ENCODE data around the gene COL5A1. TPM values are rescaled to one million over a fixed set of nuclear protein-coding genes. Genes with fewer than 3 reads are reported as not detected.
A peak's percentile ranks its signal among the peaks of the same experiment; 100 is the strongest.

COL5A1 gene
- total RNA-seq, 1 experiment from 2014 or later: 9.5 TPM

DNA sequence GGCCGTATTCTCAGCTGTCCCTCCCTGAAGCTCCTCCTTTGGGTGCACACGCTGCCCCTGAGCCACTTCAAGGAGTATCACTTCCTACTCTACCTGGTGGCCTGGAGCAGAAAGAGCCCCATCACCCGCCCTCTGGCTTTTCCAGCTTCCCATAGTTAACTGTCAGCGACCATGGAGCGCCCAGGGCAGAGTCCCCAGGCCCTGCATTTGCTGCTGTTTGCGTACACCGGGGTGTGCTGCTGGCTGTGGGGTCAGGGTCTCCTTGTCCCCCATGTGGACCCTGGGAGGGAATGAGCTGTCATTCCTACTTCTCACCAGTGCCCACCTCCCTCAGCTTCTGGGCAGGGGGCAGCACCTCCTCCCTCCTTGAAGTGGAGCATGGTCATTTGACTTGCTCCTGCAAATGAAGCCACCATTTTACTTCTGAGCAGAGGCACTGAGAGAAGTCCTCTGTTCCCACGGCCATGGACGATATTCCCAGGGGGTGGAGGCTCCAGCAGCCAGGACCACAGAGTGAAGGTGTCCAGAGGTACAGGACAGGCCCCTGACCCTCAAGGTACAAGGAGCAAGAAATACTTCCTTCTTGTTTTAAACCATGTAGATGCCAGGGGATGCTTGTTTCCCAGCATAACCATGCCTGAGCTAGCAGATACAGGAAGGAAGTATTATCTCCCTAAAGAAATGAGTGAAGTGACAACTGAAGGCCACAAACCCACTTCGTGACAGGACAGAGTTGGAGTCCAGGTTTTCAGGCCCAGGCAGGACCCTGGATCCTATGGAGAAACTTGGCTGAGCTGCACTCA, 40.6 kb upstream of the COL5A1 start:
- Histone ChIP-seq H3K4ac (ENCODE audit: low read depth, low read length) (no peak overlapping the region), H3K14ac (ENCODE audit: insufficient read depth, low read length) (no peak overlapping the region), H3K18ac (ENCODE audit: insufficient read length, low read depth, low read length) (no peak overlapping the region), H3K79me2 (ENCODE audit: insufficient read depth, low read length) (no peaks in the 10 kb centered on the region), H4K5ac (ENCODE audit: insufficient read length, low read depth, low read length) (no peak overlapping the region), H2AFZ (ENCODE audit: low read length) (no peak overlapping the region), H2BK120ac (ENCODE audit: low read depth, low read length, poor library complexity, severe bottlenecking) (no peak overlapping the region), H4K8ac (replicated peaks; ENCODE audit: insufficient read length, low read depth, low read length) (no peak overlapping the region), H2AK5ac (ENCODE audit: insufficient read length, low read length) (no peak overlapping the region), H3K27me3 (ENCODE audit: insufficient read depth, low read length) (no peaks in the 10 kb centered on the region), H3K23me2 (ENCODE audit: insufficient read length, low read depth, low read length, poor library complexity, severe bottlenecking) (no peaks in the 10 kb centered on the region), H3K4me2 (ENCODE audit: insufficient read depth, insufficient read length, low read length) (no peak overlapping the region), H2BK15ac (ENCODE audit: low read depth, low read length) (no peak overlapping the region), H3K56ac (ENCODE audit: insufficient read length, low read depth, low read length) (no peak overlapping the region), H2BK12ac (ENCODE audit: insufficient read length, low read depth, low read length) (no peak overlapping the region), H3K9ac (ENCODE audit: extremely low read depth, insufficient read length, low read length) (no peak overlapping the region), H3T11ph (ENCODE audit: low read length) (no peak overlapping the region), H3K9me3 (ENCODE audit: control insufficient read depth, low read depth, low read length) (no peaks in the 10 kb centered on the region), H2BK5ac (ENCODE audit: insufficient read length, low read length) (no peak overlapping the region), H3K4me1 (ENCODE audit: insufficient read depth, low read length) (no peaks in the 10 kb centered on the region), H3K27ac (ENCODE audit: insufficient read length, low read depth, low read length) (no peak overlapping the region), H4K91ac (ENCODE audit: insufficient read length, low read depth, low read length) (no peak overlapping the region), H4K20me1 (ENCODE audit: control insufficient read depth, insufficient read depth, insufficient read length) (no peaks in the 10 kb centered on the region), H3K23ac (ENCODE audit: insufficient read length, low read depth, low read length) (no peak overlapping the region), H3K79me1 (ENCODE audit: insufficient read depth, low read depth, low read length, poor library complexity, severe bottlenecking) (no peaks in the 10 kb centered on the region), H2BK20ac (ENCODE audit: low read depth, low read length, poor library complexity, severe bottlenecking) (no peak overlapping the region)
- Mint-ChIP-seq H3K27me3 (ENCODE audit: low read depth) (peaks cover 2% of the 10 kb centered on the region), H3K4me1 (0 out of 4 replicates have a peak, but pooled peaks cover 0 to 2% of the 10 kb centered on the region in 2 experiments), H3K4me3 (no peak overlapping the region), H3K36me3 (ENCODE audit: insufficient read depth in 1 of 3, low read depth in 3 of 3) (no peaks in the 10 kb centered on the region), H3K27ac (no peak overlapping the region), H3K9me3 (no peaks in the 10 kb centered on the region)
- no CpG with 5 or more reads among the region's 10 CpGs for WGBS (ENCODE audit: extremely low coverage, insufficient read length, low lambda C conversion rate)
- TF ChIP-seq, protein P1, sequence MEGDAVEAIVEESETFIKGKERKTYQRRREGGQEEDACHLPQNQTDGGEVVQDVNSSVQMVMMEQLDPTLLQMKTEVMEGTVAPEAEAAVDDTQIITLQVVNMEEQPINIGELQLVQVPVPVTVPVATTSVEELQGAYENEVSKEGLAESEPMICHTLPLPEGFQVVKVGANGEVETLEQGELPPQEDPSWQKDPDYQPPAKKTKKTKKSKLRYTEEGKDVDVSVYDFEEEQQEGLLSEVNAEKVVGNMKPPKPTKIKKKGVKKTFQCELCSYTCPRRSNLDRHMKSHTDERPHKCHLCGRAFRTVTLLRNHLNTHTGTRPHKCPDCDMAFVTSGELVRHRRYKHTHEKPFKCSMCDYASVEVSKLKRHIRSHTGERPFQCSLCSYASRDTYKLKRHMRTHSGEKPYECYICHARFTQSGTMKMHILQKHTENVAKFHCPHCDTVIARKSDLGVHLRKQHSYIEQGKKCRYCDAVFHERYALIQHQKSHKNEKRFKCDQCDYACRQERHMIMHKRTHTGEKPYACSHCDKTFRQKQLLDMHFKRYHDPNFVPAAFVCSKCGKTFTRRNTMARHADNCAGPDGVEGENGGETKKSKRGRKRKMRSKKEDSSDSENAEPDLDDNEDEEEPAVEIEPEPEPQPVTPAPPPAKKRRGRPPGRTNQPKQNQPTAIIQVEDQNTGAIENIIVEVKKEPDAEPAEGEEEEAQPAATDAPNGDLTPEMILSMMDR (conservative IDR thresholded peaks at IDR 0.05): no peak
- DNase-seq: peak; percentile 18
